Muscle layer of colon (tissue), 2 donors: ENCODE data around the gene ZFP36L2.
A peak's percentile ranks its signal among the peaks of the same experiment; 100 is the strongest.

ENCODE experiments used
- H3K27ac ChIP-seq: one replicate; pipeline ENCODE4 v1.7.0; 2013; ENCODE audit warnings: low read depth, mild to moderate bottlenecking, low read length, moderate library complexity
- H3K27me3 ChIP-seq, 2 donors: one replicate each; pipeline ENCODE4 v1.7.0; 2013; ENCODE audit warnings: low read length in 2 of 2, mild to moderate bottlenecking in 2 of 2; ENCODE audit not compliant: insufficient read depth in 2 of 2, control insufficient read depth in 1 of 2
- H3K36me3 ChIP-seq: one replicate; pipeline ENCODE4 v1.7.0; 2013; ENCODE audit warnings: mild to moderate bottlenecking, low read length; ENCODE audit not compliant: insufficient read depth
- H3K4me1 ChIP-seq: one replicate; pipeline ENCODE4 v1.7.0; 2013; ENCODE audit warnings: mild to moderate bottlenecking, low read length; ENCODE audit not compliant: insufficient read depth
- H3K4me3 ChIP-seq, 2 donors: one replicate each; pipeline ENCODE4 v1.7.0; 2013; ENCODE audit warnings: low read length in 2 of 2, low read depth in 1 of 2, mild to moderate bottlenecking in 1 of 2, moderate library complexity in 1 of 2
- H3K9ac ChIP-seq: one replicate; pipeline ENCODE4 v1.7.0; 2013; ENCODE audit warnings: low read length
- H3K9me3 ChIP-seq: one replicate; pipeline ENCODE4 v1.7.0; 2013; ENCODE audit warnings: mild to moderate bottlenecking, low read length
- donor health status: abdominal sarcoma.
- donor health status: Adenocarcinoma of cecum.

Gene ZFP36L2

DNA sequence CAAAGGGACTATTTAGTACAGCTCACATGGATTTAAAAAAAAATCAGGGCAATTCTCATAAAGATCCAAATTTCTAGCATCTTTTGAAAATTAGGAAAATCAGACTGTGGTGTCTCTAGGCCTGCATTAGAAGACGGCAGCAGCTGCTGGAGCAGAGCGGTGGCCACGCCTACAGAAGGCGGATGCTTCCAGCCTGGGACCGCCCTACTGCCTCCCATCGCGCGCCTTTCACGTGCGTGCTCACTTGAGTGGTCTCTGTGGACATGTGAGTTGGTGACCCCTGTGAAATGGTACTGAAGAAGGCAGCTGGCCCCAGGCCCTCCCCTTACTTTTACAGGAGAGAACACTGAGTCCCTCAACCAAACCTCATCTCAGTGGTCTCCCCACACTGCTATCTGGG is 15.2 kb upstream of the ZFP36L2 start:
- H3K9me3 ChIP-seq, result no peaks in the 10 kb centered on the region
- no peaks in the 10 kb centered on the region for H3K27me3 ChIP-seq
- no peaks in the 10 kb centered on the region for H3K36me3 ChIP-seq
- no peak overlapping the region for H3K4me3 ChIP-seq
- H3K9ac ChIP-seq, result no peak overlapping the region
- H3K4me1 ChIP-seq, result no peaks in the 10 kb centered on the region
- no peak overlapping the region for H3K27ac ChIP-seq

DNA sequence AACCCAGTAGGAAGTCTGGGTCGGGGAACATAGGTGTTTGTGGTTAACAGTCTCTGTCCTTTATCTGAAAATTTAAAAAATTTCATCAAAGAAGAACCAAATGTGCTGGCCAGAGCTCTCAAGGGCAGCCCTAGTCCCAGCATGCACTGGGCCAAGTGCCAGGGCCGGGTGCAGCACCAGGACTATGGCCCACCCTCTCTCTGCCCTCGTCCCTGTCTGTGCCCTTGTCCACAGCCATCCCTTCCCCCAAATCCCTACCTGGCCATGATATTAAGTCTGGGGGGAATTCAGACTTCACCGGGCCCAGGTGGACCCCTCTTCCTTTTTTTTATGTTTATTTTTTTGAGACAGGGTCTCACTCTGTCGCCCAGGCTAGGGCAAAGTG is 14.4 kb upstream of the ZFP36L2 start:
- Histone ChIP-seq H3K4me3 (no peak overlapping the region), H3K4me1 (no peaks in the 10 kb centered on the region), H3K27me3 (no peaks in the 10 kb centered on the region), H3K9me3 (no peaks in the 10 kb centered on the region), H3K27ac (no peak overlapping the region), H3K9ac (no peak overlapping the region), H3K36me3 (no peaks in the 10 kb centered on the region)

GRCh38 chr2:43239981-43240765 is 13.8 kb upstream of the ZFP36L2 start:
- Histone ChIP-seq H3K9ac (no peak overlapping the region), H3K4me3 (no peak overlapping the region), H3K27ac (no peak overlapping the region), H3K4me1 (no peaks in the 10 kb centered on the region), H3K27me3 (no peaks in the 10 kb centered on the region), H3K36me3 (no peaks in the 10 kb centered on the region), H3K9me3 (no peaks in the 10 kb centered on the region)

- Histone ChIP-seq H3K27me3 (no peaks in the 10 kb centered on the region), H3K9ac (no peak overlapping the region), H3K4me1 (no peaks in the 10 kb centered on the region), H3K27ac (no peak overlapping the region), H3K4me3 (no peak overlapping the region), H3K9me3 (no peaks in the 10 kb centered on the region), H3K36me3 (no peaks in the 10 kb centered on the region)
These were observed 12.4 kb upstream of the ZFP36L2 start for GRCh38 chr2:43238813-43239212.

DNA sequence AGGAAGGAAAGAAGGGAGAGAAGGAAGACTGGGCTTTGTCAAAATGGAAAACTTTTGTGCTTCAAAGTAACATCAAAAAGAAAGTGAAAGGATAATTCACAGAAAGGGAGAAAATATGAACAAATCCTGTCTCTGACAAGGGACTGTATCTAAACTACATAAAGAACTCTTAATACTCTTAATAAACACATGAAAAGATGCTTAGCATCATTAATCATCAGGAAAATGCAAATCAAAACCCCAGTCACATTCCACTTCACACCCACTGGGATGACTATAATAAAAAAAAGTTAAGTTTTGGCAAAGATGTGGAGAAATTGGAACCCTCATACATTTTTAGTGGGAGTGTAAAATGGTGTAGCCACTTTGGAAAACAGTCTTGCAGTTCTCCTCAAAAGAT is 11.8 kb upstream of the ZFP36L2 start:
- H3K4me1 ChIP-seq, result no peaks in the 10 kb centered on the region
- no peaks in the 10 kb centered on the region for H3K27me3 ChIP-seq
- no peak overlapping the region for H3K27ac ChIP-seq
- H3K4me3 ChIP-seq, result no peak overlapping the region
- H3K9me3 ChIP-seq, result no peaks in the 10 kb centered on the region
- no peaks in the 10 kb centered on the region for H3K36me3 ChIP-seq
- no peak overlapping the region for H3K9ac ChIP-seq

DNA sequence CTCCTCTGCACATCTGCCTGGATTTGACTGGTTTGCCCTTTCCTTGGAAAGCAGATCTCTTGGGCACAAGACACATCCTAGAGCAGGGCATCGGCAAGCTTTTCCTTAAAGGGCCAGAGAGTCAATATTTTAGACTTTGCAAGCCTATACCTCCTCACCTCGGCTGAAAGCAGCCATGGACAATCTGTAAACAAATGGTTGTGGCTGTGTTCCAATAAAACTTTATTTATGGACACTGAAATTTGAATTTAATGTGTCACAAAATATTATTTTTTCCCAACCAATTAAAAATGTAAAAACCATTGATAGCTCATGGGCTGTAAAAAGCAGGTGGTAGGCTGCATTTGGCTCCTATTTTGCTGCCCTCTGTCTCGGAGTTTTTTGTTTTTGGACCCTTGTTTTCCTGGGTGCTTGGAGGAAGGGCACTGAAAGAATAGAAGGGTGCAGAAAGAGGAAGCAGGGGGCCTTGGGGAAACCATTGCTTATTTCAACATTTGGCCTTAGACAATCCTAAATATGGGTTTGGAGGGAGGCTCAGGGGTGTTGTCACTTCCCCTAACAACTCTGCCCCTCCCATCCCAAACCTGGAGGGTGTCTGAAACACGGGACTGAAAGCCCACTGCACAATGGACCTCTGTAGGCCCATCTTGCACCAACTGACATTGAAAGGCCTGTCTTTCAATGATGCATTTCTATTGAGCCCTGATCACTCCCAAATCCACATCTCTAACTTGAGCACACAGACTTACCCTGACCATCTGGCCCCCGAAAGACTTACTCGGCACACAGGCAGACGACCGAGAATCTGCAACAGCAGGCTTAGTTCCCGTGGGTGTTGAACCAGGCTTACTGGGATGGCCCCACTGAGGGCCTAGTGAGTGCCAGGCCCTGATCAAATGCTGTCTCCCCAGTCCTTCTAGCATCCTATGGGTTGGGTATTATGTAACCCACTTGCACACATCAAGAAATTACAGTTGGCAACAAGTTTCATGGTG is 7.1 kb upstream of the ZFP36L2 start:
- no peak overlapping the region for H3K27ac ChIP-seq
- H3K36me3 ChIP-seq, result peaks cover 13% of the 10 kb centered on the region
- no peaks in the 10 kb centered on the region for H3K9me3 ChIP-seq
- H3K4me3 ChIP-seq, result no peak overlapping the region
- H3K4me1 ChIP-seq, result peaks cover 15% of the 10 kb centered on the region
- no peaks in the 10 kb centered on the region for H3K27me3 ChIP-seq
- no peak overlapping the region for H3K9ac ChIP-seq

DNA sequence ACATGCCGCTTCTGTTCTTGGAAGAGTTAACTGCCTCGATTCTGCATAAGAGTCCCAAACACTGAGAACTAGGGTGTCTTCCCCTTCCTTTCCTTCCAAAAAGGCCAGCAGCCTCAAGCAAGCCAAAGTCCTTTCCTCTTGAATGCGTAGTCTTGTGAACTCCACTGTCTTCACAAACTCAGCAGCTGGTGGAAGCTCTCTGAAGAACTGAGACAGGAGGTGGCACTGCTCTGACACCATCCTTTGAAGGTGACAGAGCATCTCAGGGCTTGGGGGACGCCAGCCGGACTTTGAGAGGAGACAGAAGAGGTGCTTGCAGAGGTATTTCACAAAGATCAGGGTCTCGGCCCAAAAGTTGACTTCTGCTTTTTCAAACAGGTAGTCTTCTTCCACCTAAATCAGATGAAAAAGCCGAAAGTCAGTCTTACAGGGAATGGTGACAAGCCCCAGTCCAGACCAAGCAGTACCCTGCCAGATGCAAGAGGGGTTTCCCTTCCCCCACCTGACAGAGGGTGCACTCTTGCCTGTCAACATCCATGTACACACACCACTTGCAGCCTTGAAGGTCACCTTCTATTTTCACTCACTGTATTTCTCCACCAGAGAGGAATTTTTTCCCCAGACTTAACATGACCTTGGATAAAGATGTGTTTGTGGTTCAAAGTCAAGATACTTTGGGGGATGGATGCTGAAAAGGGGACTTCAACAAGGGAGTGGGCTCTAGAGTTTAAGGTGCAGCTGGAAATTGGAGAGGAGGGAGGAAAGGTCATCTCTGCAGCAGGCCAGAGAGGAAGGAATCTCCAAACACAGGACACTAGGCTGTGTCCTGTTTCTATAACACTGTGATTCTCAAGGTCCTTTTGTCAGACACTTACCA is 4.8 kb upstream of the ZFP36L2 start:
- no peak overlapping the region for H3K4me3 ChIP-seq
- peaks cover 13% of the 10 kb centered on the region for H3K36me3 ChIP-seq
- H3K4me1 ChIP-seq, result peaks cover 23% of the 10 kb centered on the region
- no peaks in the 10 kb centered on the region for H3K9me3 ChIP-seq
- H3K27me3 ChIP-seq, result no peaks in the 10 kb centered on the region
- no peak overlapping the region for H3K9ac ChIP-seq
- H3K27ac ChIP-seq, result peak overlapping the region; percentile 32

DNA sequence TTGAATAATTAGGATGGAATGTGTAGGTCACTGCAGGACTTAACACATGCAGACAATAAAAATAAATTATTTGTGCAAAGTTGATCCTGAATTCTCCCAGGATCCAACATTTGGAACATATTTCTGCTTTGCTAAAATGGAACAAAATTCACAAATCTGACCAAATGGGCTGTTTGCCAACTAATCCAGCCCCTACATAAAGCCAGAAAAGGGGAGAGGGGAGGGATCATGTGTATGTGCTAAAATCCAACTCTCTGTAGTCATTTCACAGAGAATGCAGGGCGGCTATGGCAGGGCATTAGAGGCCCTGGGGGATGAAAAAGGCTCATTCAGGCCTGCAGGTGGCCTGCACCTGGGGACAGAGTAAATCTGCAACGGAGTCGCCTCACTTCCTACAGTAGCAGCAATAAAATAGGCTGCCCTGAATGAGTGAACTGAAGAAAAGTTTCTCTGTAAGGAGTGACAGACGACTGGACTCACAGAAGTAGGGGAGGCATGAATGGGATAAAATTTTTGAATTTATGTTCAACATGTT is 4.0 kb upstream of the ZFP36L2 start:
- Histone ChIP-seq H3K27me3 (no peaks in the 10 kb centered on the region), H3K9me3 (no peaks in the 10 kb centered on the region), H3K36me3 (peaks cover 13% of the 10 kb centered on the region), H3K9ac (no peak overlapping the region), H3K27ac (no peak overlapping the region), H3K4me3 (no peak overlapping the region), H3K4me1 (peaks cover 23% of the 10 kb centered on the region)

GRCh38 chr2:43228756-43229659 is 2.6 kb upstream of the ZFP36L2 start:
- peaks cover 23% of the 10 kb centered on the region for H3K4me1 ChIP-seq
- H3K9me3 ChIP-seq, result no peaks in the 10 kb centered on the region
- H3K27ac ChIP-seq, result peak overlapping the region; percentile 96
- H3K4me3 ChIP-seq, result peak overlapping the region in 1 of 2 donors; percentile 72
- H3K9ac ChIP-seq, result no peak overlapping the region
- peaks cover 16% of the 10 kb centered on the region for H3K36me3 ChIP-seq
- H3K27me3 ChIP-seq, result no peaks in the 10 kb centered on the region

DNA sequence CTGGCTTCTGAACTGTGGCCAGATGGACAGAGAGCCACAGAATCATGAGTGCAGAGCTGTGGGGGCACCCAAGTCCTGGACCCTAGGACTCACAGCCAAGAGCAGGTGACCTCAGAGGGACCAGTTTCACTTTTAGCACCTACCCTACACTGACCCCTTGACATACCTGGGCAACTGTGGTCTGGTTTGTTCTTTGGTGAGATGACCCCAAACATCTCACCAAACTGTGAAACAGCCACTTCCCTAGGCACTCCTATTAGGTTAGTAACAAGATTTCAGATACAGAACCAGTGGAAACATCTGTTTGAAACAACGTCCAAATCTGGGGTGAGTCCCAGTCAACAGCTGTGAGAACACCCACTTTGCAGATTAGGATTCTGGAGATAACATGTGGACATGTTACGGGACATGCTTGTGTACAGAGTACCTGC is 1.9 kb upstream of the ZFP36L2 start:
- peak overlapping the region; percentile 96 for H3K27ac ChIP-seq
- H3K36me3 ChIP-seq, result peaks cover 23% of the 10 kb centered on the region
- peak overlapping the region; percentile 33 for H3K9ac ChIP-seq
- peak overlapping the region in 1 of 2 donors; percentile 72 for H3K4me3 ChIP-seq
- no peaks in the 10 kb centered on the region for H3K9me3 ChIP-seq
- H3K27me3 ChIP-seq, result no peaks in the 10 kb centered on the region
- peaks cover 23% of the 10 kb centered on the region for H3K4me1 ChIP-seq
